Sigmoid colon (tissue), 4 donors: ENCODE data around the gene SERPINH1.

Experiments used
- CTCF ChIP-seq, 4 experiments: fragments of 450-650 bp in 3 of 4; fragments of 200-600 bp in 1 of 4; IDR thresholded peaks; one replicate each; pipeline ENCODE4 v1.5.1; 2016 to 2019; ENCODE audit warnings: antibody characterized with exemption in 4 of 4, mild to moderate bottlenecking in 3 of 4, moderate library complexity in 2 of 4
- EP300 ChIP-seq, 4 donors: sonication (generic); formaldehyde crosslinking; IDR thresholded peaks; one replicate each; pipeline ENCODE4 v1.6.1; 2017; ENCODE audit warnings: antibody characterized with exemption in 4 of 4
- POLR2A ChIP-seq, 2 donors: fragments of 450-650 bp; IDR thresholded peaks; one replicate each; pipeline ENCODE4 v1.6.1; 2016; ENCODE audit warnings: antibody characterized with exemption in 2 of 2, mild to moderate bottlenecking in 2 of 2, moderate library complexity in 2 of 2

DNA sequence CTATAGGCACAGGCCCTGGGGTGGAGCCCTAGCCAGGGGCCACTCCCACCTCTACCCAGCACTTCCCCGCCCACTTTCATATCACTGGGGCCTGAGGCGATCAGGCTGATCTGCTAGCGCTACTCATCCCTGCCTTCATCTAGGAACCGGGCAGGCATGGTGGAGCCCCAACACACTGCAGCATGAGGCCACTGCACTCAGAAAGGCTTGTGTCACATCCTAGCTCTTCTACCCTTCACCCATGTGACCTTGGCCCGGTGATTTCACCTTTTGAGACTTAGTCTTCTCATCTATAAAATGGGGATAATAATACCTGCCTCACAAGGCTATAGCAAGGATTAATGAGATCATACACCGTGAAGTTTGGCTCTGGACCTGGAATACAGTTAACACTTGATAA is 18.2 kb upstream of the SERPINH1 start:
- TF ChIP-seq CTCF (IDR thresholded peaks at IDR 0.05) = no peak
- no peak for TF ChIP-seq POLR2A (IDR thresholded peaks at IDR 0.05)
- no peak for TF ChIP-seq EP300 (IDR thresholded peaks at IDR 0.05)
